Activated CD4-positive, alpha-beta T cell treated with anti-CD3 and anti-CD28 coated beads for 1 hour (primary cell): ENCODE measurements around the gene ITGA11.

Source experiments
- DNase-seq: peaks from one replicate; pipeline ENCODE4 v3.0.0-alpha.2; 2020

ITGA11 gene

GRCh38 chr15:68346979-68347378 is 85.0 kb downstream of the ITGA11 start:
- DNase-seq: no peak

- DNase-seq: no peak
Observed at GRCh38 chr15:68345481-68345880, 86.5 kb downstream of the ITGA11 start.

GRCh38 chr15:68344600-68344999 is 87.4 kb downstream of the ITGA11 start:
- DNase-seq: no peak

- no peak for DNase-seq
Observed at GRCh38 chr15:68343579-68344225, 88.3 kb downstream of the ITGA11 start.

- DNase-seq: no peak
Observed at GRCh38 chr15:68341760-68342725, 89.9 kb downstream of the ITGA11 start.

- DNase-seq: no peak
Observed at GRCh38 chr15:68340726-68341671, 91.0 kb downstream of the ITGA11 start.

GRCh38 chr15:68339481-68339880 is 92.5 kb downstream of the ITGA11 start:
- no peak for DNase-seq

- DNase-seq: no peak
Observed at GRCh38 chr15:68337826-68338225, 94.1 kb downstream of the ITGA11 start.

- no peak for DNase-seq
Observed at GRCh38 chr15:68336516-68336915, 95.4 kb downstream of the ITGA11 start.

- no peak for DNase-seq
Observed at GRCh38 chr15:68335655-68336054, 96.3 kb downstream of the ITGA11 start.

- DNase-seq: no peak
Observed at GRCh38 chr15:68335251-68335650, 96.7 kb downstream of the ITGA11 start.

GRCh38 chr15:68334661-68335124 is 97.3 kb downstream of the ITGA11 start:
- DNase-seq: no peak

GRCh38 chr15:68333775-68334470 is 98.0 kb downstream of the ITGA11 start:
- no peak for DNase-seq

- no peak for DNase-seq
Observed at GRCh38 chr15:68332266-68332665, 99.7 kb downstream of the ITGA11 start.

- no peak for DNase-seq
Observed at GRCh38 chr15:68330901-68331300, 101.1 kb downstream of the ITGA11 start.

GRCh38 chr15:68330416-68330815 is 101.5 kb downstream of the ITGA11 start:
- no peak for DNase-seq

- no peak for DNase-seq
Observed at GRCh38 chr15:68328964-68329363, 103.0 kb downstream of the ITGA11 start.

- no peak for DNase-seq
Observed at GRCh38 chr15:68328443-68328842, 103.5 kb downstream of the ITGA11 start.

- DNase-seq: no peak
Observed at GRCh38 chr15:68326711-68327354, 105.1 kb downstream of the ITGA11 start.

- DNase-seq: no peak
Observed at GRCh38 chr15:68325726-68326125, 106.2 kb downstream of the ITGA11 start.

- DNase-seq: no peak
Observed at GRCh38 chr15:68322796-68323195, 109.2 kb downstream of the ITGA11 start.

- DNase-seq: no peak
Observed at GRCh38 chr15:68321229-68321628, 110.7 kb downstream of the ITGA11 start.
